Measurements from ENCODE around the gene GPX1.
"Not testable (repeated sequence)": the region's sequence is repeated elsewhere in the genome, so short reads cannot be mapped to it uniquely, and the experiment has no call there.

Gene GPX1

GRCh38 chr3:49357443-49358216 lies 523 bp downstream of the GPX1 start:
- DNase-seq, result not testable (repeated sequence)

GRCh38 chr3:49357095-49357442 lies 1.1 kb downstream of the GPX1 start:
- not testable (repeated sequence) for DNase-seq

- DNase-seq, result no peak
These were observed 5.2 kb downstream of the GPX1 start for GRCh38 chr3:49352890-49353421.

GRCh38 chr3:49352281-49352680 lies 5.9 kb downstream of the GPX1 start:
- DNase-seq, result no peak

GRCh38 chr3:49351521-49352011 lies 6.6 kb downstream of the GPX1 start:
- DNase-seq, result no peak

- DNase-seq, result no peak
These were observed 8.6 kb downstream of the GPX1 start for GRCh38 chr3:49349348-49350114.

- DNase-seq, result not testable (repeated sequence)
These were observed 9.8 kb downstream of the GPX1 start for GRCh38 chr3:49348361-49348760.

- DNase-seq, result no peak
These were observed 11.3 kb downstream of the GPX1 start for GRCh38 chr3:49346797-49347251.

GRCh38 chr3:49343163-49343562 lies 15.0 kb downstream of the GPX1 start:
- no peak for DNase-seq

- no peak for DNase-seq
These were observed 16.2 kb downstream of the GPX1 start for GRCh38 chr3:49341996-49342395.

- DNase-seq, result peak; percentile 72
These were observed 18.0 kb downstream of the GPX1 start, which contains the start of gene USP4 for GRCh38 chr3:49339941-49340800. Gene USP4 (minus strand): TSS chr3:49340053. CDS start chr3:49340024, 29 bp downstream.

- peak; percentile 56 for DNase-seq
These were observed 18.6 kb downstream of the GPX1 start for GRCh38 chr3:49339581-49339940.

- DNase-seq, result no peak
These were observed 24.1 kb downstream of the GPX1 start for GRCh38 chr3:49333916-49334633.

- DNase-seq, result no peak
These were observed 25.1 kb downstream of the GPX1 start for GRCh38 chr3:49333091-49333490.

GRCh38 chr3:49329186-49329585 lies 29.0 kb downstream of the GPX1 start:
- no peak for DNase-seq

GRCh38 chr3:49328350-49328749 lies 29.8 kb downstream of the GPX1 start:
- DNase-seq, result not testable (repeated sequence)

- DNase-seq, result no peak
These were observed 30.7 kb downstream of the GPX1 start for GRCh38 chr3:49327485-49327884.

- DNase-seq, result no peak
These were observed 33.4 kb downstream of the GPX1 start for GRCh38 chr3:49324768-49325167.

- DNase-seq, result no peak
These were observed 41.3 kb downstream of the GPX1 start for GRCh38 chr3:49316696-49317457.

- no peak for DNase-seq
These were observed 44.1 kb downstream of the GPX1 start for GRCh38 chr3:49313896-49314688.

Data from NCI-H510A (cell line).